RWPE1 (cell line): Measurements from ENCODE around the gene SLC4A11.
A peak's percentile ranks its signal among the peaks of the same experiment; 100 is the strongest.

Experiments used
- CTCF ChIA-PET: fragments of 350-600 bp; sonication (Branson Sonifier 250); formaldehyde crosslinking; extraction: SDS; loops from one replicate; lab custom pipeline; 2021; lab: Yijun Ruan, JAX
- POLR2A ChIA-PET: fragments of 400-600 bp; formaldehyde crosslinking; extraction: SDS; loops from one replicate; lab custom pipeline; 2020; ENCODE audit warnings: antibody characterized with exemption; ENCODE audit not compliant: low non-redundant PET; lab: Yijun Ruan, JAX
- DNase-seq: peaks from one replicate; pipeline ENCODE4 v3.0.0; 2012; ENCODE audit warnings: low spot score
- H3K27ac ChIP-seq: fragments of 450-650 bp; 2 replicates; pipeline ENCODE4 v1.5.1; 2017
- CTCF ChIP-seq: fragments of 450-650 bp; conservative IDR thresholded peaks from 2 replicates; pipeline ENCODE4 v1.5.1; 2017; ENCODE audit warnings: low read depth, mild to moderate bottlenecking

SLC4A11 gene

GRCh38 chr20:3231889-3232588 lies 7.0 kb downstream of the SLC4A11 start:
- peak overlapping the region; percentile 4 for H3K27ac ChIP-seq
- ChIA-PET POLR2A (interaction anchor here (0.6 kb wide), 1 partner anchor 9 kb away, joined by 3 read pairs; no protein-coding TSS in a partner anchor), CTCF (interaction anchor here (0.7 kb wide), 1 partner anchor 500 kb away, joined by 3 read pairs; no protein-coding TSS in a partner anchor)
- TF ChIP-seq CTCF, result no peak
- no peak for DNase-seq

- ChIA-PET CTCF (no interaction called here), POLR2A (no interaction called here)
- H3K27ac ChIP-seq, result peak overlapping the region; percentile 4
- TF ChIP-seq CTCF, result no peak
- no peak for DNase-seq
These were observed 7.9 kb downstream of the SLC4A11 start for GRCh38 chr20:3231116-3231515.

GRCh38 chr20:3229798-3230197 lies 9.2 kb downstream of the SLC4A11 start:
- ChIA-PET POLR2A (no interaction called here), CTCF (interaction anchor here (0.5 kb wide), 1 partner anchor 41 kb away, joined by 4 read pairs; no protein-coding TSS in a partner anchor)
- no peak for TF ChIP-seq CTCF
- H3K27ac ChIP-seq, result no peak overlapping the region; the same call in 1 of the 2 replicates
- no peak for DNase-seq

GRCh38 chr20:3229158-3229557 lies 9.8 kb downstream of the SLC4A11 start:
- TF ChIP-seq CTCF, result no peak
- DNase-seq, result no peak
- ChIA-PET CTCF (no interaction called here), POLR2A (no interaction called here)
- H3K27ac ChIP-seq, result no peak overlapping the region; the same call in 1 of the 2 replicates

- POLR2A ChIA-PET, result no interaction called here
- CTCF ChIA-PET, result no interaction called here
- peak overlapping the region; percentile 76; the same call in 1 of the 2 replicates for H3K27ac ChIP-seq
- no peak for DNase-seq
- no peak for TF ChIP-seq CTCF
These were observed 10.3 kb downstream of the SLC4A11 start for GRCh38 chr20:3228750-3229032.

GRCh38 chr20:3227936-3228749 lies 10.8 kb downstream of the SLC4A11 start:
- POLR2A ChIA-PET, result no interaction called here
- TF ChIP-seq CTCF, result no peak
- CTCF ChIA-PET, result no interaction called here
- peak overlapping the region; percentile 76 for H3K27ac ChIP-seq
- no peak for DNase-seq
